ENCODE measurements around the gene SPG7. TPM values are rescaled to one million over a fixed set of nuclear protein-coding genes. Genes with fewer than 3 reads are reported as not detected.
"Not testable (repeated sequence)": the region's sequence is repeated elsewhere in the genome, so short reads cannot be mapped to it uniquely, and the experiment has no call there.

SPG7 gene
- total RNA-seq, 6 experiments from 2014 or later: 44.0 to 70.5 (median 57.0) TPM

- peaks cover 0 to 14% (median 0%) of the 10 kb centered on the region in 4 donors for H3K4me1 ChIP-seq
- DNase-seq: no peak
- H3K27me3 ChIP-seq: no peaks in the 10 kb centered on the region
- WGBS (ENCODE audit: insufficient coverage, low coverage, low lambda C conversion rate, missing lambda C conversion rate): 100% methylated on average over 1 of the region's 23 CpGs
- no peak for ATAC-seq
- H3K27ac ChIP-seq: no peak overlapping the region
- peaks cover 0 to under 1% (median 0%) of the 10 kb centered on the region in 4 donors for H3K36me3 ChIP-seq
- no peaks in the 10 kb centered on the region for H3K9me3 ChIP-seq
- no peak overlapping the region for H3K4me3 ChIP-seq
- intact Hi-C loops (cut with DNase I): no loop called here
- TF ChIP-seq, protein P1, sequence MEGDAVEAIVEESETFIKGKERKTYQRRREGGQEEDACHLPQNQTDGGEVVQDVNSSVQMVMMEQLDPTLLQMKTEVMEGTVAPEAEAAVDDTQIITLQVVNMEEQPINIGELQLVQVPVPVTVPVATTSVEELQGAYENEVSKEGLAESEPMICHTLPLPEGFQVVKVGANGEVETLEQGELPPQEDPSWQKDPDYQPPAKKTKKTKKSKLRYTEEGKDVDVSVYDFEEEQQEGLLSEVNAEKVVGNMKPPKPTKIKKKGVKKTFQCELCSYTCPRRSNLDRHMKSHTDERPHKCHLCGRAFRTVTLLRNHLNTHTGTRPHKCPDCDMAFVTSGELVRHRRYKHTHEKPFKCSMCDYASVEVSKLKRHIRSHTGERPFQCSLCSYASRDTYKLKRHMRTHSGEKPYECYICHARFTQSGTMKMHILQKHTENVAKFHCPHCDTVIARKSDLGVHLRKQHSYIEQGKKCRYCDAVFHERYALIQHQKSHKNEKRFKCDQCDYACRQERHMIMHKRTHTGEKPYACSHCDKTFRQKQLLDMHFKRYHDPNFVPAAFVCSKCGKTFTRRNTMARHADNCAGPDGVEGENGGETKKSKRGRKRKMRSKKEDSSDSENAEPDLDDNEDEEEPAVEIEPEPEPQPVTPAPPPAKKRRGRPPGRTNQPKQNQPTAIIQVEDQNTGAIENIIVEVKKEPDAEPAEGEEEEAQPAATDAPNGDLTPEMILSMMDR (IDR thresholded peaks at IDR 0.05): no peak
- no peak for TF ChIP-seq POLR2A (IDR thresholded peaks at IDR 0.05)
These were observed 61.5 kb downstream of the SPG7 start for GRCh38 chr16:89569506-89570341.

GRCh38 chr16:89570342-89570923 is 62.2 kb downstream of the SPG7 start:
- ATAC-seq (no peak), DNase-seq (no peak)
- H3K27ac ChIP-seq: no peak overlapping the region
- no peak overlapping the region for H3K4me3 ChIP-seq
- H3K36me3 ChIP-seq: no peaks in the 10 kb centered on the region
- H3K4me1 ChIP-seq: peaks cover 0 to 17% (median 0%) of the 10 kb centered on the region in 4 donors
- intact Hi-C loops (cut with DNase I): no loop called here
- H3K9me3 ChIP-seq: no peaks in the 10 kb centered on the region
- H3K27me3 ChIP-seq: no peaks in the 10 kb centered on the region
- TF ChIP-seq, protein P1 (IDR thresholded peaks at IDR 0.05): no peak
- TF ChIP-seq POLR2A (IDR thresholded peaks at IDR 0.05): no peak
- 83% methylated on average over 11 of the region's 30 CpGs for WGBS (ENCODE audit: insufficient coverage, low coverage, low lambda C conversion rate, missing lambda C conversion rate)

DNA sequence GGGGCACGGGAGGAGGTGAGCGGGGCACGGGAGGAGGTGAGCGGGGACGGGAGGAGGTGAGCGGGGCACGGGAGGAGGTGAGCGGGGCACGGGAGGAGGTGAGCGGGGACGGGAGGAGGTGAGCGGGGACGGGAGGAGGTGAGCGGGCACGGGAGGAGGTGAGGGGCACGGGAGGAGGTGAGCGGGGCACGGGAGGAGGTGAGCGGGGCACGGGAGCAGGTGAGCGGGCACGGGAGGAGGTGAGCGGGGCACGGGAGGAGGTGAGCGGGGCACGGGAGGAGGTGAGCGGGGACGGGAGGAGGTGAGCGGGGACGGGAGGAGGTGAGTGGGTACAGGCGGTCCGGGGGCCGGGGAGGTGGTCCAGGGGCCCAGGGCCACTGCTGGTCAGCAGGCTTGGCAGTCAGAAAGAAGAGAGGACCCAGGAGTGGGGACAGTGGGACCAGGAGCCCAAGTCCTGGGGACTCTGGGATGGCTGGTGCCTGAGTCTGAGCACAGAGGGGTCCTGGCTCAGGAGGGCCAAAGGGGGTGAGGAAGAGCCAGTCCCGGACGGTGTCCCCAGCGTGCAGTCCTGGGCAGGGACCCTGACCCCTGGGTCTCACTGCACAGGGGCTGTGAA is 62.9 kb downstream of the SPG7 start:
- H3K4me1 ChIP-seq: peaks cover 0 to 10% (median 0%) of the 10 kb centered on the region in 4 donors
- H3K27me3 ChIP-seq; H3K36me3 ChIP-seq; H3K27ac ChIP-seq; ATAC-seq; DNase-seq; H3K4me3 ChIP-seq; intact Hi-C loops (cut with DNase I); H3K9me3 ChIP-seq: not testable (repeated sequence)
- WGBS (ENCODE audit: insufficient coverage, low coverage, low lambda C conversion rate, missing lambda C conversion rate): 77% methylated on average over 15 of the region's 36 CpGs

DNA sequence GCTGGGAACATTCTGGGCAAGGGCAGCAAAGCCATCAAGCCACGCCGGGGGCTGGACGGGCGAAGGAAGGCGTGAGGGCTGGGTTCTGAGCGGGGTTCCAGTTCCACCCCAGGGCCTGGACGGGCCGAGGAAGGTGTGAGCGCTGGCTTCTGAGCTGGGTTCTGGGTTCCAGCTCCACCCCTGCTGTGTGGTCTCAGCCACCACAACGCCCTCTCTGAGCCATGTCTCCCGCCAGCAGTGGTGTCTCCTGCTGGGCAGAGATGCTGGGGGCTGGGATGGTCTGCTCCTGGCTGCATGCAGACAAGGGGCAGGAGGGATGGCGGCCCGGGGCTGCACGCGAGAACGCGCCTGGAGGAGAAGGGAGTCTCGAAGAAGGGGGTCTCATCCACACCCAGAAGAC is 63.4 kb downstream of the SPG7 start:
- Histone ChIP-seq H3K27me3 (no peaks in the 10 kb centered on the region), H3K4me3 (no peak overlapping the region), H3K27ac (no peak overlapping the region), H3K9me3 (no peaks in the 10 kb centered on the region), H3K36me3 (no peaks in the 10 kb centered on the region), H3K4me1 (peaks cover 0 to 10% (median 0%) of the 10 kb centered on the region in 4 donors)
- intact Hi-C loops (cut with DNase I): no loop called here
- DNase-seq: no peak
- ATAC-seq: no peak
- no peak for TF ChIP-seq POLR2A (IDR thresholded peaks at IDR 0.05)
- TF ChIP-seq, protein P1 (IDR thresholded peaks at IDR 0.05): no peak
- WGBS (ENCODE audit: insufficient coverage, low coverage, low lambda C conversion rate, missing lambda C conversion rate): 92% methylated on average over 2 of the region's 18 CpGs

DNA sequence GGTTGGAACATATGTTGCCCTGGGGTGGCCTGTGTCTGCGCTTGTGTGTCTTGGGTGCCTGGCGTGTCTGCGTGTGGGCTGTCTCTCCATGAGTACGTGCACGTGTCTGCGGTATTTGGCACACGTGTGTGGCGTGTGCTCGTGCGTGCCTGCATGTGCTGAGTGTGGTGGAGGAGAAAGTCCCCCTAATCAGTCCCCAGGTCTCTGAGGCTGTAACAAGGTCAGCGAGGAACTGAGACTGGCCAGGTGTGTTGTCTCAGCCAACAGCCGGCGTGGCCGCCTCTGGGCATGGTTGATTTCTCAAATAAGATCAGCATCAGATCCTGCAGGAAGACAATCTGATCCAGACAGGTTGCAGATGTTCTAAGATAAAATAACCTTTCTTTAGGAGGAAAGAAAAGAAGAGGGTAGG is 63.9 kb downstream of the SPG7 start:
- WGBS (ENCODE audit: insufficient coverage, low coverage, low lambda C conversion rate, missing lambda C conversion rate): 60% methylated on average over 8 of the region's 14 CpGs
- ATAC-seq (no peak), DNase-seq (no peak)
- Histone ChIP-seq H3K4me1 (peaks cover 0 to 10% (median 0%) of the 10 kb centered on the region in 4 donors), H3K9me3 (no peaks in the 10 kb centered on the region), H3K27ac (no peak overlapping the region), H3K36me3 (no peaks in the 10 kb centered on the region), H3K4me3 (no peak overlapping the region), H3K27me3 (no peaks in the 10 kb centered on the region)
- intact Hi-C loops (cut with DNase I): no loop called here
- TF ChIP-seq, protein P1 (IDR thresholded peaks at IDR 0.05): no peak
- TF ChIP-seq POLR2A (IDR thresholded peaks at IDR 0.05): no peak

Data from right lobe of liver (tissue), 6 donors.